GM19023 (cell line): ENCODE measurements around the gene XPC.

Experiments used
- ATAC-seq: cut with Tn5 transposase; IDR thresholded peaks from one replicate; pipeline ENCODE4 v1.9.1; 2021; ENCODE audit warnings: mild to moderate bottlenecking, moderate library complexity; ENCODE audit not compliant: unreplicated experiment

The XPC gene

DNA sequence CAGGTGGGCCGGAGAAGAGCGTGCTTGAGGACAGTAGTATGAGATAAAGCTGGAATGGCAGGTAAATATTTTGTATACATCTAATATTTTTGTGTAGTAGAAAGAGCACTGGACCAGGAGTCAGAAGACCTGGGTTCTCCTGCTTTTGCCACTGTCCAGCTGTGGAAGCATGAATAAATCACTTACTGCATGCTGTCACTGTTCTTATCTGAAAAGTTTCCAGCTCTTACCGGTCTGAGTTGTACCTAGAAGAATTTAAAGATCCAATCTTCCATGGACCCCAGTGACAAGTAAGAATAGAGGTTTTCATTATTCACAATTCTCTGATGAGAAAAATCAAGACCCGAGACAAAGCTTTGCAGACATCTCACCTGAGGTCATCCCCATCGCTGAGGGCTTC is 5.9 kb downstream of the XPC start:
- no peak for ATAC-seq

DNA sequence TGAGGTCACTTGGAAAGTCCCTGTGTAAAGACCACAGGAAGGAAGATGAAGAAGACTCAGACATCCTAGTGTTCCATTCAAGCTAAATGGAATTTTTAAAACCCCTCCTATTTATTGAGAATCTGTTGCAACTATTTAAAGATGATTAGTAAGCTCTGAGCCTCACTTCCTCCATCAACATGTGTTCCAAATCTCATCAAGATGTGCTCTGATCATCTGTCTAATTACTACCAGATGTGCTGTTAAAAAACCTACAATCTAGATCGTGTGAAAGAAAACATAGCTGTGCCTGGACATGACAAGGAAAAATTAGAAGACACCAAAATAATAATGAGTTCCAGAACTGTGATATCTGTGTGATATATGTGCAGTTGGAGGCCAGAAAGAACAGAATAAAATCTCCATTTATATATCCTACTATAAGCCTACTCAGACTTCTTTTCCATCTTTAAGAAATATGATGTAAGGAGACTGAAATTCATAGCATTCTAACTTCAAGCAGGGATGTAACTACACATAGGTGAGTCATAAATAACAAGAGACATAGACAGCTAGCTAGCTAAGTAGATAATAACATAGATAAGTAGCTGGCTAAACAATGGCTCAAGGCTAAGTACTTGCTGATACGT is 7.8 kb downstream of the XPC start:
- no peak for ATAC-seq

- no peak for ATAC-seq
Measured at GRCh38 chr3:14169871-14170270, 8.5 kb downstream of the XPC start.

- ATAC-seq, result no peak
Measured at GRCh38 chr3:14169435-14169834, 9.0 kb downstream of the XPC start.

DNA sequence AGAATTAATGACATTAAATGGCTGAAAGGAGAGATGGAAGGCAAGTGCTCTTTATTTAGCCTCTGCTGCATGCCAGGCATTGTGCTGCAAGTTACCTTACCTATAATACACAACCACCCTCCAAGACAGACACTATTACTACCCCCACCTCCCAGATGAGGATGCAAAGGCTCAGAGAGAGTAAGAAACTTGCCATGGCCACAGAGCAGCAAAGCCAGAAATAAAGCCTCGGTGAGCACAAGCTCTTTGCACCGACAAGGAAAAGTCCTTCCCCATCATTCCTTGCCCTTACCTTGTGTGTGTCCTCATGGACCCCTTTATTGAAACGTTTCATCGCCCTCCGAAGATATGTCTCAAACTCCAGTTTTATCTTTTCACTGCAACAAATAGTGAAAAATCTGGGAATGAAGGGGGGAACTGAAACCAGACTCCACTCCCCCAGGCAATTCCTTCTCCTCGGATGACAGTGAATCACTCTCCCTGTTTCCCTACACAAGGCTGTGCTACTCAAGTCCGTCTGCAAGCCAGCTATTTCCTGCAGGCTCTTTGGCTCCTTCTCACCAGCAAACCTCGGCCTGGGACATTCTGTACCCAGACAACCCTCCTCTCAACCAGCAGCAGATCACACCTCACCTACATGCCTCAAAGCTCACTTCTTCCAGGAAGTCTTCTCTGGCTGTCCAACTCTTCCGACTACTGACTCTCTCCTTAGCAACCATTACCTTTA is 11.4 kb downstream of the XPC start:
- no peak for ATAC-seq

- no peak for ATAC-seq
Measured at GRCh38 chr3:14162178-14162577, 16.2 kb downstream of the XPC start.

GRCh38 chr3:14161282-14161681 is 17.1 kb downstream of the XPC start:
- no peak for ATAC-seq

DNA sequence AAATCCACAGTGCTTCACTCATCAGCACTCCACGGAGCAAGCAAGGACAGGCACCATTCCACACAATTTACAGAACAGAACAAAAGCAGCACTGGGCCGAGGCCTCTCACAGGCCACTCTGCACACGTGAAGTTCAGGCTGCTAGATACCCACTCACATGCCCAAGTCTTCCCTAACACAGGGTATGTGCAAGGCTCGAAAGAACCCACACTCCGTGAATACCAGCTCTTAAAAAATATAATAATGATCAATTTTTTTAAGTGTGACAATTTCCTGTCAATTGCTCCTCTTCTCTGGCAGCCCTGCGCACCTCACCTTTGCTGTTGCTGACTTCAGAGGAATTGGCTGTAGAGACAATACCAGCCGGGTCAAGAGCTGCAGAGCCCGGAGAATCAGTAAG is 19.0 kb downstream of the XPC start:
- no peak for ATAC-seq

GRCh38 chr3:14158370-14158769 is 20.0 kb downstream of the XPC start:
- no peak for ATAC-seq

DNA sequence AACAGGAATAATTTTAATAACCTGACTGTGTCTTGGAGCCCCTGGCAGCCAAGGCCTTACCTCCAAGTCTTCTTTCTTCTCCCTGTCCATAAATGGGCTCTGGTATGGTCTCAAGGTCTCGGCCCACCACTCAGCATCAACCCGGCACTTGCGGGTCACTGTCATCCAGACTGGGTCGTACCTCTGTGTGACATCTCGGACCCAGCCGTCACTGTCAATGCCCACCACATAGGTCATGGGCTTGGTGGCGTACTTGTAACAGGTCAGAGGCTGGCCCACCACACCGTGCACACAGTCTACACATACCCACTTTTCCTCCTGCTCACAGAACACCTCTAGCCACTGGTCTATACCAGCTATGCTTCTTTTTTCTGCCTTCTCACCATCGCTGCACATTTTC is 20.4 kb downstream of the XPC start:
- no peak for ATAC-seq

- ATAC-seq, result no peak
Measured at GRCh38 chr3:14156843-14157561, 21.4 kb downstream of the XPC start.

- ATAC-seq, result no peak
Measured at GRCh38 chr3:14156201-14156600, 22.2 kb downstream of the XPC start.

- ATAC-seq, result no peak
Measured at GRCh38 chr3:14154895-14155440, 23.4 kb downstream of the XPC start.

GRCh38 chr3:14154276-14154675 is 24.1 kb downstream of the XPC start:
- ATAC-seq, result no peak

DNA sequence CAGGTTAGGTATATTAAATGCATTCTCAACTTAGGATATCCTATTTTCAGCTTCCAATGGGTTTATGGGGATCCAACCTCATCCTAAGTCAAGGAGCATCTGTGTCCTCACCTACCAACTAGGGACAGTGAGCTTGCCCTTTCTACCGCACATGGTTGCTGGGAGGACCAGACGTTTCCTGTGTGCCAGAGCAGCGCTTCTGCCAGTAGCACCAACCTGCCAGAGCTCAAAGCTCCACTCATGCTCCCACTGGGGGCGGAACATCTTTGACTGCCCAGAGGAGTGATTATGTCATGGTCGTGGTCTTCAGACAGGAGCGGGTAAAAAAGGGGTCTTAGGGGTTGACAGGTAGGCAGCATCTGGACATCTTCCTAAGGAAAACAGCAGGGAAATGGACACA is 24.7 kb downstream of the XPC start:
- no peak for ATAC-seq

- ATAC-seq, result no peak
Measured at GRCh38 chr3:14152963-14153355, 25.4 kb downstream of the XPC start.

GRCh38 chr3:14152233-14152962 is 26.0 kb downstream of the XPC start:
- ATAC-seq, result no peak

DNA sequence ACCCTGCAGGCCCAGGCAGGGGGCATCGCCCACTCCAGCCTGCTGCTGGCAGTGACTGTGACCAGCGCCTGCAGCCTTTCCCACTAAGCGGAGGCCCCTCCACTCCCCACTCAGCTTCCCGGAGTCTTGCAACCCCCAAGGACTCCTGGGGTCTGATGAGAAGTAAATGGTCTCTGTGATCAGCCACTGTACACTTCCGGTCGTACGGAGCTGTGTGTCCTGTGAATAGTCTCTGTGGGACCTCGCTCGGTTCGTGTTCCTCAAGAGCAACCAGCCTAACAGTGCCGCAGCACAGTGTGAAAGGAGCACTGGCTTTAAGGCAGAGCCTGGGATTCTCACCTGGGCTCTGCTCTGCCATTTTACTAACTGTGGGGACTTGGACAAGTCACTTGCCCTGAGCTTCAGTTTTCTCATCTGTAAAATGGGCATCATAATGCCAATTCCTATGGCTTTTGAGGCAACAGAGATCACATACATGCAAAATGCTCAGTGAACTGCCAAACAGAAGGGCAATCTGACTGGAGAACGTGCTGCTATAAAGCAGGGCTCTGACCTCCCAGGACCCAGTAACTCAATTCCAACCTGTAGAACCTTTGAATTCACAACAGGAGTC is 26.8 kb downstream of the XPC start:
- ATAC-seq, result no peak

DNA sequence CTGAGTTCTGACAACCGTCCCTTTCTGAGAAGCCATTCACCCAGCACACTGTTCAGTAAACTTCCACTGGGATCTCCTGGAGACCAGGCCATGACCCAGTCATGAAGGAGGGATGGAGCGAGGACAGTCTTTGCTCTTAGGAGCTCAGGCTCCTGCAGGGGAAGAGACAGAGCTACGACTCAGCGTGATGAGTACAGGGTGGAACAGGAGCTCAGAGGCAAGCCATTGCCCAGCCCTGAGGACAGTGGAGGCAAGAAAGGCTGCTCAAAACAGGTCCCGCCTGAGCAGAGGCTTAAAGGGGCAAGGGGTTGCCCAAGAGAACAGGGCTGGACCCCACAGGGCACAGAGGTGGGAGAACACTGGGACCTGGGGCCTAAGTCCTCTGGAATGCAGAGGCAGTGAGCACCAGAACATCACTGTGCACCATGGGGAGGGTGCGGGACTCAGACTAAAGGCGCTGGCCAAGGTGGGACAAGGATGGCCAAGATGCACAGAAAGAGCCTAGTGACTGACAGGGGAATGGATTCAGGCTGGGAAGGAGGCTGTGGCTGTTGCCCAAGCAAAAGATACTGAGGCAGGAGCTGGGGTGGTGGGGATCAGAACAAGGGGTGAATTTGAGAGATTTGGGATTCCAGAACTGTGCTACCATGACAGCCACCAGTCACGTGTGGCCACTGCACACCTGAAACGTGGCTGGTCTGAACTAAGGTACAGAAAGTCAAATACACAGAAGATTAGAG is 27.7 kb downstream of the XPC start:
- no peak for ATAC-seq

DNA sequence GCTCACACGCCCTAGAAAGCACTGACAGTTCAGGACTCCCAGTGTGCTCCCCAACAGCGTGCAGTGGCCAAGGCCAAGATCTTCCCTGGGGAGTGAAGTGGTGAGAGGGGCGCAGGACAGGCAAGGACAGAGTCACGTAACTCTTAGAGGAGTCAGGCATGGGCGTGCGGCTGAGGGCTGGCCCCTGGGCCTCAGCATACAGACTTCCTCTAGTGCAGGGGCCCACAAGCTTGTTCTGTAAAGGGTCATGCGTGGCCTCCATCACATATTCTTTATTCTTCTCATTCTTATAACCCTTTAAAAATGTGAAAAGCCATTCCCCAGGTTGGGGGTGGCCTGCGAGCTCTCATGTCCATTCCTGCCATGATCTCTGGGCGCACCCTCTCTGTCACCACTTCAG is 28.3 kb downstream of the XPC start:
- no peak for ATAC-seq
